Activated CD4-positive, alpha-beta T cell treated with anti-CD3 and anti-CD28 coated beads, Interleukin-2, amount 50 U/mL, for 16 hours (primary cell): Measurements from ENCODE around the gene ZBTB20.

ENCODE experiments used
- DNase-seq: peaks from one replicate; pipeline ENCODE4 v3.0.0-alpha.2; 2020

ZBTB20 gene

DNA sequence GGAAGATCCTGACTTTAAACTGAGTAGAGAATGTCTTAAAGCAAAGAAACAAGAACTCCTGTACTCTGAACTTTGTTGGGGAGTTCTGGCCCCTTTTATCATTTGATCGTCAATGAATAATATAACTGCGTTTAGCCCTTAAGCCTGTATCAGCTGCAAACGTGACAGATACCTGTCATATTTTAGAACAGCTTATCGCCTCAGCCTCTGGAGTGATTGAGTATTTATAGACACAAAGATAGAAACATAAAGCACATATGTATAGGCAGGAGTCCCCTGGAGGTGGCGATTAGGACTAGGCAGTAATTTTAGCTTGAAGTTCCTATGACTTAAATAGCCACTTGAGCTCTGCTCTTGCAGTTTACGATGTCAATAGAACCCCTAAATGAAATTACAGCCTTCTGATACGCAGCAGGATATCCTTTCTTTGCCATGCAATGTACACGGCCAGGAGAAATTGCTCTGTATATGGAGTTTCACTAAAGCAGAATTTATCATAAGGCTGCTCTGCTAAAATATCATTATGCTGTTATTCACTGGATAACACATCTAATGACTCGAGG is 531.5 kb downstream of the ZBTB20 start:
- DNase-seq, result no peak

- DNase-seq, result no peak
These were observed 537.0 kb downstream of the ZBTB20 start for GRCh38 chr3:114609973-114610630.

DNA sequence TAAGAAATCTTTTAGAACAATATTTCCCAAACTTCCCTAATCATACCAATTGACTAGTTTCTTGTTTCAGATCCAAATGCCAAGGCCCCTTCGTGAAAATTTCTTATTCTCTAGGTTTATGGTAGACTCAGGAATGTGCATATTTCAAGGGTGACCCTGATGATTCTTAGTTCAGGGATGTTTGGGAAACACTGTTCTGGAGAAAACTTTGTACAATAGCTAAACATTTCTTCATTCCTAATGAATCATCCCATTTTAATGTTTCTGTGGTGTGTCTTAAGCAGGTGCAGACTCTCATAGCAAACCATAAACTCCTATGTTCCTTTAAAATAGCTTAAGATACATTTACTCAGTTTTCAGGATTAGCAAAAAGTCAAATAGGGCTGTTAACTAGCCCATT is 538.8 kb downstream of the ZBTB20 start:
- DNase-seq, result no peak

DNA sequence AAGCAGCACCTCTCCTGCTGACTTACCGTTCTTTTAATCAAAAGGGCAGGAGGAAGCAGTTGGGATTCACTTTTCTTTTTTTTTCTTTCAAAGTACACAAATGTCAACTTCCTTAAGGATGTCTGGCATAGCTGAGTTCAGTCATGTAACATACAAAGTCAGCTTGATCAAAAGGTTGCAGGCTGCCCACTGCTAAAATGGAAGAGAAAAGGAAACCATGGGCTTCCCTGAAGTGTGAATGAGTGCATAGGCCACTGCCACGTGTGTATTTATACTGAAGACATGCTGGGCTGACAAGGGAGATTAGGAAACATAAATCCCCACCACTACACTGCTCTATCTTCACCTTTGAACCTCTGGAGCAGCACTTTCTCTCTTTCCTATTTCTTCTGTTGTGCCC is 540.8 kb downstream of the ZBTB20 start:
- DNase-seq, result no peak

DNA sequence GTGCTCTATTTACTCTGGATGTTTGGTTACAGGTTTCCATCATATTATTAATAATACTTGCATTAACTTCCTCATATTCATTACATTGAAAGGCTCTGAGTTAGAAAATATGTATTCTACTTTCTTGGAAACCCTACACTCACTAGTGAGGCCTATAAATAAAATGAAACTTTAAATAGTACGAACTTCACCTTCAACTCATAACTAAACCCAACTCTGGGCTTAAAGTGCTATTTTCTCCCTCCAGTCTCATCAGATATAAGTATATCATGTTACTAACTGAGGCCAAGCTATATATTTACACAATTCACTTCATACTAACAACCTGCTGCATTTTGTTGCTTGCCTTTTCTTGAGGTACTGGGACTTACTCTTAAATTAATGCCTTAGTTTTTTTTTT is 546.5 kb downstream of the ZBTB20 start:
- DNase-seq, result no peak

DNA sequence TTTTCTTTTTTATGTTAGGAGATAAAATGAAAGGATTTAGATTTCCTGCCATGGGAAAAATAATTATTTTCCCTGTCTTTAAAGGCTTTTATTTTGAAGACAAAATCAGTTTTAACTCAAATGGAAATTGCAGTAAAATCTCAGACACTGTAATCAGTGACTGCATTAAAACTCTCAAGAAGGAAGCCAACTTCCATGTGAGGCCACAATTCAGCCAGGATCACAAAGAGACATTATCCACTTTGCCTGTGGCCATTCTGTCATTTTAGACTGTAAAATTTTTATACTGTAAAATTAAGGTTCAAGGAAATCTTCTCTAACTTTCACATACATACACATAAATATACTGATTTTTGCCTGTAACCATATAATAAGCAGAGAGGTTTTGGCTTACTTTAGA is 549.2 kb downstream of the ZBTB20 start:
- DNase-seq, result no peak

- DNase-seq, result no peak
These were observed 550.1 kb downstream of the ZBTB20 start for GRCh38 chr3:114597012-114597411.

DNA sequence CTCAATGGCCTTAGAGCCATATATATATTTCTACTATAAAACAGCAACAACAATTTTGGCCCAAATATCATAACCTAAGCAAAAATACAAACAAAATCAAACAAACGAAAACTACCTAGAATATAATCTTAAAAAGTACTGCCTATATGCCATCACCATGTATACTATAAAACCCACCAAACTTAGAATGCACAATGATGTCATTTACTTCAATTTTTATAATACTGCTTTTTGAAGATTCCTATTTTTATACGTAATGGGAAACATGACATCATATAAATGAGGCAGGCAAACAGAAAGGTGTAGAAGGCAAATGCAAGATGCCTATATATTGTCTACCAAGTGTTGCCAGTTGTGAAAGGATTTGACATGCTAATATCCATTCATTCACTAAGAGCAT is 550.9 kb downstream of the ZBTB20 start:
- DNase-seq, result no peak

DNA sequence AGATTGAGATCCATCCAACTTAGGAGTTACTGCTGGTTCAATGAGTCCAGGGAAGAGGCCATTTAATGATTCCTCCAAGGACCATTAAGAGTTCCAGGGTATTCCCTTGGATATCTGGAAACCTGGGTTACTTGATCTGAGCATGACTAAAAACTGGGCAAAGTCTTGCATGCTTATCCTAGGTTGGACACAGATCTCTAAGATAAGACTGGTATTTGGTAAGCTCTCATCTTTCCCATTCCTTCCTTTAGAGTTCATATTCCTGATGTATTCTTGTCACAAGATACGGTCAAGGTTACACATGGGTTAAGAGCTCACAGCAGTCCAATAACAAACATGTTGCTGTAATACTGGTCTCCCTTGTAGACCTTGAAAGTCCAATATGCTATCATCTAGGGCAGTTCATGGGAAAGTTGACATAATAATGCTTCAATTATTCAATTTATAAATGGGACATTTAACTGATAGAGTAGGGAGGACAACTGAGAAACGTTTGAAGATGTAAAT is 551.5 kb downstream of the ZBTB20 start:
- DNase-seq, result no peak

GRCh38 chr3:114590309-114591047 is 556.6 kb downstream of the ZBTB20 start:
- DNase-seq, result peak; percentile 2

DNA sequence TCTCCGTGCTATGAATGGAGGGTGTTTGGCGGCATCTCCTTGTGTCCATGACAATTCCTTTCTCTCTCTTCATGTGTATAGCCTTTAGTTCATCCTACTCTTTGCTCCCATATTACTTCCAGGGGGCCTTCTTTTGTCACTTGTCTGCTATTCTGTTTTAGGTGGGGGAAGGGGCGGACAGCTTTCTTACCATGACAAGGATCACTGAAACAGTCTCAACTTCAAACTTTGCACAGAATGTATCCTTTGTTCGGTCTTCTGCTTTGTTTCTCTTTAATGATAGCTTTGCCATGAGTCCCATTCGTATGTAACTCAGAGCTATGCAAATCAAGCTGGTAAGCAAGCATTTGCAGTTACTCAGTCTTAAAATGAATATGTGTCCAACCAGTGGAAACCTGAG is 559.1 kb downstream of the ZBTB20 start:
- DNase-seq, result no peak

DNA sequence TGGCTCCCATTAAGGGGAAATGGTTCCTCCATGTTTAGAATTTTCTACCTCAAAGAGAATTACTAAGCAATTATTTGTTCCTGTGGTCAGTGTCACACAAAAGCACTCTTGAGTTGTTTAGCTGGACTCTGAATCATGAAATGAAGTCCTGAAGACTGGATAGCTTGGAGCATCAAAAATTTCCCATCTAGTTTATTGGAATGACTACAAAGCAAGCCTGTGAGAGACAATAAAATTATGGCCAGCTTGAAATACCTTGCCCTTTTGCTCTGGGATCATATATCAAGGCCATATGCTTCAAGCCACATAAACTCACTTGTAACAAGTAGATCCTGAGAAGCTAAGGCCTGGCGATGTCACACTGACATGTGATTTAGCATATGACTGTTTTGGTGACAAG is 561.0 kb downstream of the ZBTB20 start:
- DNase-seq, result no peak

GRCh38 chr3:114585687-114586086 is 561.4 kb downstream of the ZBTB20 start:
- no peak for DNase-seq

- no peak for DNase-seq
These were observed 562.2 kb downstream of the ZBTB20 start for GRCh38 chr3:114584734-114585371.

DNA sequence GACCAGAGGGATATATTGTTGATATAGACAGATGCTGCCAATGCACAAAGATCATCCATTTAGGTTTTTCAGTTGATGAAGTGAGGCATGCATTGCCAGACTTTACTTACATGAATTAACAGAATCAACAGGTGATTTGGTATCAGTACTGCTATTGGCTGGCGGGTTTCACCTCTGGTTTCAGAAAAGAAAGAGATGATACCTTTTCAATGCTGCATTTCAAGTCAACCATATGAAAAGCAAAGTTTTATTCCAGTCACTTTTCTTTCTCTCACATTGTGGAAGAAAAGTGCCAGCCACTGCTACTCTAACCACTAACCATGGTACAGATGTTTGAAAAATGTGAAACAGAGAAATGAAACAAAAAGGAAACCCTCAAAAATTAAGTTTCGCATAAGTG is 564.2 kb downstream of the ZBTB20 start:
- peak; percentile 24 for DNase-seq

- no peak for DNase-seq
These were observed 574.6 kb downstream of the ZBTB20 start for GRCh38 chr3:114572364-114573062.

- no peak for DNase-seq
These were observed 575.7 kb downstream of the ZBTB20 start for GRCh38 chr3:114571363-114571762.

GRCh38 chr3:114569186-114569585 is 577.9 kb downstream of the ZBTB20 start:
- no peak for DNase-seq

- no peak for DNase-seq
These were observed 579.3 kb downstream of the ZBTB20 start for GRCh38 chr3:114567771-114568170.

DNA sequence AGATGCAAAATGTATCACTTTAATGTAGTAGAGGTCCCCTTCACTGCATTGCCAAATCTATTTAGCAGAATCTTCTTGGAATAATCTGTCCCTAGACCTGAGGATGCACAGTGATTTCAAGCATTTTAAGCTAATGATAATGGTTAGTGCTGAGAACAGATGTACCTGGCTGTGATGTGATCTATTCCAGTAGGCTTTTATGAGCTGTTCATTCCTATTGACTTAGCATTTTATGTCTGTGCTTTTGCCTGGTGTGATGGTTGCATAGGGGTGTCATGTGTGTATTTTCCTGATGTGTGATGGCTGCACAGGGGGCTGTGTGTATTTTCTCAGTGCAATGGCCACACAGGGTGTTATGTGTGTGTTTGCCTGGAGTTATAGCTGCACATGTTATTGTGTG is 580.3 kb downstream of the ZBTB20 start:
- no peak for DNase-seq

GRCh38 chr3:114566162-114566755 is 580.8 kb downstream of the ZBTB20 start:
- DNase-seq, result peak; percentile 2

GRCh38 chr3:114565216-114565615 is 581.9 kb downstream of the ZBTB20 start:
- no peak for DNase-seq

GRCh38 chr3:114563720-114564119 is 583.4 kb downstream of the ZBTB20 start:
- DNase-seq, result no peak
